Muscle layer of duodenum (tissue), 2 donors: ENCODE results near the gene ATP6V0E2.

Source experiments
- H3K27ac ChIP-seq: one replicate; pipeline ENCODE4 v1.7.0; 2013; ENCODE audit warnings: mild to moderate bottlenecking, low read length
- H3K27me3 ChIP-seq: one replicate; pipeline ENCODE4 v1.7.0; 2013; ENCODE audit warnings: low read depth, mild to moderate bottlenecking, control low read depth, low read length
- H3K36me3 ChIP-seq, 2 donors: one replicate each; pipeline ENCODE4 v1.7.0; 2013; ENCODE audit warnings: low read length in 2 of 2, control low read depth in 1 of 2, mild to moderate bottlenecking in 1 of 2; ENCODE audit not compliant: insufficient read depth in 2 of 2, control insufficient read depth in 1 of 2
- H3K4me1 ChIP-seq, 2 donors: one replicate each; pipeline ENCODE4 v1.7.0; 2013; ENCODE audit warnings: low read length in 2 of 2, mild to moderate bottlenecking in 2 of 2, control low read depth in 1 of 2, moderate library complexity in 1 of 2; ENCODE audit not compliant: insufficient read depth in 2 of 2, control insufficient read depth in 1 of 2
- H3K4me3 ChIP-seq, 2 donors: one replicate each; pipeline ENCODE4 v1.7.0; 2013; ENCODE audit warnings: low read length in 2 of 2, low read depth in 1 of 2, mild to moderate bottlenecking in 1 of 2
- H3K9me3 ChIP-seq, 2 donors: one replicate each; pipeline ENCODE4 v1.7.0; 2013; ENCODE audit warnings: low read length in 2 of 2, control low read depth in 1 of 2, mild to moderate bottlenecking in 1 of 2; ENCODE audit not compliant: control insufficient read depth in 1 of 2
- donor health status: healthy.

The ATP6V0E2 gene

GRCh38 chr7:149855361-149856305 is 18.1 kb upstream of the ATP6V0E2 start:
- peaks cover 26 to 29% of the 10 kb centered on the region in 2 donors for H3K36me3 ChIP-seq
- H3K27me3 ChIP-seq: no peaks in the 10 kb centered on the region
- H3K4me3 ChIP-seq: no peak overlapping the region
- no peaks in the 10 kb centered on the region for H3K9me3 ChIP-seq
- no peak overlapping the region for H3K27ac ChIP-seq
- peaks cover 3 to 14% of the 10 kb centered on the region in 2 donors for H3K4me1 ChIP-seq

- peaks cover 29 to 35% of the 10 kb centered on the region in 2 donors for H3K36me3 ChIP-seq
- no peaks in the 10 kb centered on the region for H3K9me3 ChIP-seq
- H3K4me3 ChIP-seq: no peak overlapping the region
- H3K4me1 ChIP-seq: peaks cover 3 to 14% of the 10 kb centered on the region in 2 donors
- no peaks in the 10 kb centered on the region for H3K27me3 ChIP-seq
- H3K27ac ChIP-seq: no peak overlapping the region
Measured at GRCh38 chr7:149856583-149856982, 17.2 kb upstream of the ATP6V0E2 start.

- H3K4me3 ChIP-seq: no peak overlapping the region
- no peak overlapping the region for H3K27ac ChIP-seq
- peaks cover 36 to 52% of the 10 kb centered on the region in 2 donors for H3K36me3 ChIP-seq
- H3K9me3 ChIP-seq: no peaks in the 10 kb centered on the region
- no peaks in the 10 kb centered on the region for H3K27me3 ChIP-seq
- H3K4me1 ChIP-seq: peaks cover 3 to 14% of the 10 kb centered on the region in 2 donors
Measured at GRCh38 chr7:149859369-149859768, 14.4 kb upstream of the ATP6V0E2 start.

GRCh38 chr7:149859876-149860275 is 13.9 kb upstream of the ATP6V0E2 start:
- H3K36me3 ChIP-seq: peaks cover 39 to 57% of the 10 kb centered on the region in 2 donors
- H3K4me3 ChIP-seq: no peak overlapping the region
- peaks cover 2 to 9% of the 10 kb centered on the region in 2 donors for H3K4me1 ChIP-seq
- no peaks in the 10 kb centered on the region for H3K27me3 ChIP-seq
- H3K9me3 ChIP-seq: no peaks in the 10 kb centered on the region
- no peak overlapping the region for H3K27ac ChIP-seq

GRCh38 chr7:149860821-149861727 is 12.7 kb upstream of the ATP6V0E2 start:
- H3K4me3 ChIP-seq: no peak overlapping the region
- H3K4me1 ChIP-seq: no peaks in the 10 kb centered on the region
- no peak overlapping the region for H3K27ac ChIP-seq
- H3K27me3 ChIP-seq: no peaks in the 10 kb centered on the region
- no peaks in the 10 kb centered on the region for H3K9me3 ChIP-seq
- H3K36me3 ChIP-seq: peaks cover 48 to 67% of the 10 kb centered on the region in 2 donors

GRCh38 chr7:149861728-149862045 is 12.1 kb upstream of the ATP6V0E2 start:
- Histone ChIP-seq H3K36me3 (peaks cover 44 to 71% of the 10 kb centered on the region in 2 donors), H3K4me1 (no peaks in the 10 kb centered on the region)

GRCh38 chr7:149862156-149862555 is 11.6 kb upstream of the ATP6V0E2 start:
- Histone ChIP-seq H3K4me1 (no peaks in the 10 kb centered on the region), H3K27me3 (no peaks in the 10 kb centered on the region), H3K4me3 (no peak overlapping the region), H3K27ac (no peak overlapping the region), H3K9me3 (no peaks in the 10 kb centered on the region), H3K36me3 (peaks cover 44 to 71% of the 10 kb centered on the region in 2 donors)

More at GRCh38 chr7:149861728-149862045, 12.1 kb upstream of the ATP6V0E2 start:
- no peak overlapping the region for H3K4me3 ChIP-seq
- H3K27me3 ChIP-seq: no peaks in the 10 kb centered on the region
- no peaks in the 10 kb centered on the region for H3K9me3 ChIP-seq
- no peak overlapping the region for H3K27ac ChIP-seq

- Histone ChIP-seq H3K36me3 (peaks cover 44 to 71% of the 10 kb centered on the region in 2 donors), H3K4me3 (no peak overlapping the region), H3K27me3 (no peaks in the 10 kb centered on the region), H3K27ac (no peak overlapping the region), H3K4me1 (no peaks in the 10 kb centered on the region), H3K9me3 (no peaks in the 10 kb centered on the region)
Measured at GRCh38 chr7:149863500-149863899, 10.3 kb upstream of the ATP6V0E2 start.

GRCh38 chr7:149864023-149864422 is 9.7 kb upstream of the ATP6V0E2 start:
- H3K9me3 ChIP-seq: no peaks in the 10 kb centered on the region
- no peak overlapping the region for H3K27ac ChIP-seq
- peaks cover 44 to 74% of the 10 kb centered on the region in 2 donors for H3K36me3 ChIP-seq
- H3K4me1 ChIP-seq: no peaks in the 10 kb centered on the region
- no peak overlapping the region for H3K4me3 ChIP-seq
- H3K27me3 ChIP-seq: no peaks in the 10 kb centered on the region

- Histone ChIP-seq H3K36me3 (peaks cover 39 to 68% of the 10 kb centered on the region in 2 donors), H3K27ac (no peak overlapping the region), H3K4me1 (no peaks in the 10 kb centered on the region), H3K27me3 (no peaks in the 10 kb centered on the region), H3K4me3 (no peak overlapping the region), H3K9me3 (no peaks in the 10 kb centered on the region)
Measured at GRCh38 chr7:149864751-149865150, 9.0 kb upstream of the ATP6V0E2 start.

GRCh38 chr7:149865437-149865836 is 8.3 kb upstream of the ATP6V0E2 start:
- H3K9me3 ChIP-seq: no peaks in the 10 kb centered on the region
- no peak overlapping the region for H3K4me3 ChIP-seq
- H3K4me1 ChIP-seq: no peaks in the 10 kb centered on the region
- no peak overlapping the region for H3K27ac ChIP-seq
- H3K36me3 ChIP-seq: peaks cover 32 to 61% of the 10 kb centered on the region in 2 donors
- H3K27me3 ChIP-seq: no peaks in the 10 kb centered on the region
